Neural progenitor cell (in vitro differentiated cells): ENCODE measurements around the gene HDAC8.
"Not testable (repeated sequence)": the region's sequence is repeated elsewhere in the genome, so short reads cannot be mapped to it uniquely, and the experiment has no call there.

Experiments used
- CTCF ChIP-seq: fragments of 200-600 bp; sonication (generic); IDR thresholded peaks from 2 replicates; pipeline ENCODE4 v1.5.1; 2017; ENCODE audit warnings: antibody characterized with exemption, mild to moderate bottlenecking
- EZH2 ChIP-seq: fragments of 200-600 bp; sonication (generic); IDR thresholded peaks from 2 replicates; pipeline ENCODE4 v1.6.1; 2017; ENCODE audit warnings: antibody characterized with exemption, mild to moderate bottlenecking, moderate library complexity

- not testable (repeated sequence) for TF ChIP-seq CTCF, EZH2
These were observed 18.4 kb upstream of the HDAC8 start for GRCh38 chrX:72591038-72591437.
